NCI-H2227 treated with DMSO at 0.1 percent for 48 hours (cell line): Measurements from ENCODE around the gene ACKR1.

ENCODE experiments used
- DNase-seq: peaks from one replicate; lab custom pipeline; 2025; lab: John Stamatoyannopoulos, UW

Gene ACKR1, protein sequence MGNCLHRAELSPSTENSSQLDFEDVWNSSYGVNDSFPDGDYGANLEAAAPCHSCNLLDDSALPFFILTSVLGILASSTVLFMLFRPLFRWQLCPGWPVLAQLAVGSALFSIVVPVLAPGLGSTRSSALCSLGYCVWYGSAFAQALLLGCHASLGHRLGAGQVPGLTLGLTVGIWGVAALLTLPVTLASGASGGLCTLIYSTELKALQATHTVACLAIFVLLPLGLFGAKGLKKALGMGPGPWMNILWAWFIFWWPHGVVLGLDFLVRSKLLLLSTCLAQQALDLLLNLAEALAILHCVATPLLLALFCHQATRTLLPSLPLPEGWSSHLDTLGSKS

DNA sequence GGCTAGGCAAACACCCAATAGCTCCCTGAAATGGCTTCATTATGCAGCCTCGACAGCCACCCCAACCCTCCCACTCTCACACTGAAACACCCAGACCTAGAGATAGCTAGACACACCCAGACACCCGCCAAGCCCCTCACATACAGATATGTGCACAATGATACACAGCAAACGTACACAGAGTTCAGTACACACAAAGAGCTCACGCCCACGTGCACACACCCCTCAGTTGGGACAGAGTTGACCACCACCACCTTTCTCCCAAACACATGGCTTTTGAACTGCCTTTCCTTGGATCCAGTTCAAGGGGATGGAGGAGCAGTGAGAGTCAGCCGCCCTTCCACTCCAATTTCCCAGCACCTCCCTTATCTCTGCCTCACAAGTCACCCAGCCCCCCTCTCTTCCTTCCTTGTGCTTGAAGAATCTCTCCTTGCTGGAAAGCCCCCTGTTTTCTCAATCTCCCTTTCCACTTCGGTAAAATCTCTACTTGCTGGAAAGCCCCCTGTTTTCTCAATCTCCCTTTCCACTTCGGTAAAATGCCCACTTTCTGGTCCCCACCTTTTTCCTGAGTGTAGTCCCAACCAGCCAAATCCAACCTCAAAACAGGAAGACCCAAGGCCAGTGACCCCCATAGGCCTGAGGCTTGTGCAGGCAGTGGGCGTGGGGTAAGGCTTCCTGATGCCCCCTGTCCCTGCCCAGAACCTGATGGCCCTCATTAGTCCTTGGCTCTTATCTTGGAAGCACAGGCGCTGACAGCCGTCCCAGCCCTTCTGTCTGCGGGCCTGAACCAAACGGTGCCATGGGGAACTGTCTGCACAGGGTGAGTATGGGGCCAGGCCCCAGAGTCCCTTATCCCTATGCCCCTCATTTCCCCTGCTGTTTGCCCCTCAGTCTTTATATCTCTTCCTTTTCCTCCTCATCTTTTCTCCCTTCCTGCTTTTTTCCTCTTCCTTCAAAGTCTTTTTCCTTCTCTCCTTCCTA, at the start of gene ACKR1:
ACKR1 (plus strand) TSS at position 715 of the 981 bp plus-strand sequence; CDS start at position 800, 85 bp downstream.
- DNase-seq, result no peak

DNA sequence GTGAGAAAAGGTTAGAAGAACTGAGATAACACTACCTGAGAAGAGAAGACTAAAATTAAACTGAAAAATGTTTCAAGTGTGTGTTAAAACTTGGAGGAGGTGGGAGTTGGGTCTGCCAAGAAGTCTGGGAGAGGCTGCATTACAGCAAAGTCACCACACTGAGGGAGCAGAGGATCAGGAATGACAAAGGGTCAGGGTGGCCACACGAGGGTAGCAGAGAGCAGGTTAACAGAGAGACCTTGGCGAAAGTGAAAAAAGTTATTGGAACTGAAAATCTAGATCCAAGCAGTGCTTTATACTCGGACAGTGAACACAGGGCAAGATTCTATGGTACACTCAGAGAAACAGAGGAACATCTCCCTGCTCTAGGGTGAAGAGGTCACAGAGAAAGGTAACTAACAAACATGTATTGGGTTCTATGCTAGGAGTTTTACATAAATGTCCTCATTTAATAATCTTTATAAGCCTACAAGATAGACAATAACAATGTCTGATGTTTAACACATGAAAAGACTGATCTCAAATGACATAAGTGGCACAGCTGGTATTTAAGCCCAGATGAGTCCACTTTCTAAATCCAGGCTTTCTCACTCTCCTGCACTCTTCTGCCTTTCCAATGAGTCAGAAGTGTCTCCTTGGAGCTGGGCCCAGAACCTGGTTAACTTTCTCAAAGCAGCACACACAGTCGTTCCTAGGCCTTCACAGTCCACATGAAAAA, 43.5 kb upstream of the ACKR1 start:
- DNase-seq, result peak; percentile 77

DNA sequence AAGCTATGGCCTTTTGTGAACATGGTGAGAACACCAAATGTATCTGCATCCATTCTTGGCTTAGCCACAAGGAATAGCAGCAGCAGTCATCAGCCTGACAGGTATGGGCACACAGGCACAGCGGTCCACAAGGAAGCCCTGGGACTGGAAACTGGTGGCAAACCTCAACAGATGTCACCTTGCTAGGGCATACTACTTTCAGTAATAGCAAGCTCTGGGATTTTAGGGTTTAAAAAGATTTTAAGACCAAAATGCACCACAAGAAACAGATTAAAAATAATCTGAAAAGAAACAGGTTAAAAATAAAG, 43.0 kb upstream of the ACKR1 start:
- no peak for DNase-seq

DNA sequence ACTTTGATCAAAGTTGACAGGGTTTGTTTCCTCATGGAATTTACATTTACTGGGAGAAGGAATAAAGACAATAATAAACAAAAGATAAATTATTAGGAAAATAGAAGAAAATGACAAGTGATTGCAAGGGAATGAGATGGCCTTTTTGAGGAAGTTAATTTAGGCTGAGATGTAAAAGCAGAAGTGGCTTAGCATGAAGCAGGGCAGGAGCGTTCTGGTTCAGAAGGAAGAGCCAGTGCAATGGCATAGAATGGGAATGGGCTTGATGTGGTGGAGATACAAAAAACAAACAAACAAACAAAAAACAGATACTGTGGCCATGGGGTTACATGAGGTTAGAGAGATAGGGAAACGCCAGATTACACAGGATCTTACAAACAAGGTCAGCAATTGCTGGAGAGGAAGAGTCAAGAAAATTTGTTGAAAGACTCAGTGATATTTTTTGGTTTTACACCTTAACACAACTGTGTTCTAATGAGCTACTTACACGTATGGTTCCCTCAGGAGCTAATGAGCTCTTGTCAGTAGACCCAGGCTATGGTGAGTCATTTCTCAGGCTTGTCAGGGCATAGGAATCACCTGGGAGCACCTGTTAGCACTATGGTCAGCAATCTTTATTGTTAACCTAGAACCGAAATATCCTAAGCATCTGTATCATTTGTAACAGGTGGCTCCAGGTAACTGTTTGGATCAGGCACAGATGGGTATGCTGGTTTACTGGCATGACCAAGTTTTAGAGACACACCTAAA, 42.0 kb upstream of the ACKR1 start:
- no peak for DNase-seq

DNA sequence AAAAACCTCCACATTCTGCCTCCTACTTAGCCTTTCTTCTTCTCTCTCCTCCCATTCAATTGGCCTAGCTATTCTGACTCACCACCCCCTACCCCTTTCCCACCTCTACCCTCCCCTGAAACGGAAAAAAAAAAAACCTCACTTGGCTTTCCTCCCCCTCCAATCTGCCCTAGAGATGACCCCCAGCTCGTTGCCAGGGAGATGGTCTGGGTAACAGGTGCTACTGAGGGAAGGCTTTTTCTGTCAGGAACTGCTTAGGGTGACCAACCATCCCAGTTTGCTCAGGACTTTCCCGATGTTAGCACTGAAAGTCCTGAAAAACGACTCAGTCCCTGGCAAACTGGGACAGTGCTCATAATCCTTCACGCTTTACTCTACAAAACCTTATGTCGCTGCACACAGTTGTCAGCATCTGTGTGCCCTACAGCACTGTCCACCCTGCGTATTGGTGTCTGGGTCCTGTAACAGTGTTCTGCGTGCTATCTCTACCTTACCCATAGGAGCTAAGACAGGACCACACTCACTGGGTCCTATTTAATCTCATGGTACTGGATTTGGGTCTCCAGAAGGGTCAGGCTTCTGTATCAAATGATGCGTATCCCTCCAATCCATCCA, 41.0 kb upstream of the ACKR1 start:
- DNase-seq, result no peak

DNA sequence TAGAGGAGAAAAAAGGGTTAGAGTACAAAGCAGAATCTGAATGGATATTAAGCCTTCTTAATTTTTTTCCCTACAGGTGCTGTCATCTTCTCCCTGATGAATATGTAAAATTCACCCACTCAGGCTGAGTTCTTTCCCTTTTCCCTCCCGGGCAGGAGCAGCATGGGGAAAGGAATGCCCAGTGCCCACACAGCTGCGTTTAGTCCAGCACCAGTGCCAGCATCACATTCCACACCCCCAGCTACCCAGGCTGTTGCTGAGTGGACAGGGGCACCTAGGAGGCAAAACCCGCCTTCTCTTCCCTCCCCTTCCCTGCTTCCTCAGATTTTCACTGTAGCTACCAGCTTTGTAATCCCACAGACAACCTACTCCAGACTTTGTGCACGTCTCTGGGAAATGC, 36.6 kb upstream of the ACKR1 start:
- DNase-seq, result no peak

DNA sequence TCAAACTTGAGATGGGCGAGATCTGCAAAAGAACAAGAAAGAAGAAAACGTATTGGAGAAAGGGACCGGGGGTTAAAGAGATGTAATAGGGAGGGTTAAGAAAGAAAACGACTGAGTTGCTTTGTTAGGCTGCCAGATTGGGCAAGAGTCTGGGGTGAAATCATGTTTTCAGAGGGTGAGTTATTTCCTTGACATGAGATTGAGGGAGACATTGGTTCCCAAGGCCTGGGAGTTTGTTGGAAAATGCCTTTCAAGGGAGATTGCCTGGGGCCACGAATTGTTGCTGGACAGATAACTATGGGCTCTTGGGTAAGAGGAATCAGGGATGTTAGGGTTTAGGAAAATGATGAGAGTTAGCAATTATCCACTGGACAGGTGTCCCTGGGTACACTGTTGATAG, 34.0 kb upstream of the ACKR1 start:
- no peak for DNase-seq

DNA sequence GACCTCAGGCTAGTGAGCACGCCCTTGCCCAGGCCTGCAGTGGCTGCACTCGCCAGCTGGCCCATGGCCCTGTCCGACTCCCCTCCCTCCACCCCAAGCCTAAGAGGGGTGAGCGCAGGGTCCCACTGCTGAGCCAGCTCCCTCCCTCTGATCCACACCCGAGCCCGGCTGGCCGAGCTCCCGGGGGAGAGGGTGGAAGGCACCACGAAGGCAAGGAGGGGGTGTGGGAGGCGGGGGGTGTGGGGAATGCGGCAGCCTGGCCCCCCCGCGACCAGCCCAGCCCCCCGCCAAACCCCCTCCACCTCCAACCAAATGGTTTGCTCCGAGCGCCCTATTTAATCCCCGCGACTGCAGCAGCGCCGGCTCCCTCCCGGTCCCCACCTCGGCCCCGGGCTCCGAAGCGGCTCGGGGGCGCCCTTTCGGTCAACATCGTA, 33.4 kb upstream of the ACKR1 start, which contains the start of gene CADM3:
CADM3 (plus strand) TSS at position 362 of the 434 bp plus-strand sequence. CDS start 151 bp downstream, outside the sequence.
- DNase-seq, result peak; percentile 27

DNA sequence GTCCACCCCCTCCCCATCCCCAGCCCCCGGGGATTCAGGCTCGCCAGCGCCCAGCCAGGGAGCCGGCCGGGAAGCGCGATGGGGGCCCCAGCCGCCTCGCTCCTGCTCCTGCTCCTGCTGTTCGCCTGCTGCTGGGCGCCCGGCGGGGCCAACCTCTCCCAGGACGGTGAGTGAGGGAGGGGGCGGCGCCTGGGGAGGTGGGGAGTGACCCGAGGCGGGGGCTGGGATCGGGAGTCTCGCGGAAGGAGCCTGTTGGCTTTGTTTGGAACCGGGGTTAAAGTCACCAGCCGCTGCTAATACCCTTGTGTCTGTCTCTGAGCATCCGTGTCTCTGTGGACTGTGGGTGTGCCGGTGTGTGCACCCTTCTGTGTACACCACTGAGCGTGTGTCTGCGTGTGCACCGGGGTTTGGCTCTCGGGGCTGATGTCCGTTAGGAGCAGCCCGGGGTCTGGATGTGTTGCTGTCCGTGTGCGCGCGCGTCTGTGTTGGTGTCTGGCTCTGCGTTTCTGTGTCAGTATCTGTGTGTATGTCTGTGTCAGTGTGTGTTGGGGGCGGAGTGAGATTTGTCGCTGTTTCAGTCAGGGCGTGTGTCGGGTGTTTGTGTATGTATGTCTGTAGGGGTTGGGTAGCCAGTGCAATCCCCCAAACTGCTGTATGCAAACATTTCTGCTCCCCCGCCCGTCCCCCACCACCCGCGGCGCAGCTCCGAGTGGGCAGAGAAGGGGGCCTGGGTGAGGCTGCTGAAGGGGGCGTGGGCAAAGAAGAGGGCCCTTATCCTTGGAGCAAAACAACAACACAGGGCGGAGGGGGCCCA, 32.8 kb upstream of the ACKR1 start:
- no peak for DNase-seq

DNA sequence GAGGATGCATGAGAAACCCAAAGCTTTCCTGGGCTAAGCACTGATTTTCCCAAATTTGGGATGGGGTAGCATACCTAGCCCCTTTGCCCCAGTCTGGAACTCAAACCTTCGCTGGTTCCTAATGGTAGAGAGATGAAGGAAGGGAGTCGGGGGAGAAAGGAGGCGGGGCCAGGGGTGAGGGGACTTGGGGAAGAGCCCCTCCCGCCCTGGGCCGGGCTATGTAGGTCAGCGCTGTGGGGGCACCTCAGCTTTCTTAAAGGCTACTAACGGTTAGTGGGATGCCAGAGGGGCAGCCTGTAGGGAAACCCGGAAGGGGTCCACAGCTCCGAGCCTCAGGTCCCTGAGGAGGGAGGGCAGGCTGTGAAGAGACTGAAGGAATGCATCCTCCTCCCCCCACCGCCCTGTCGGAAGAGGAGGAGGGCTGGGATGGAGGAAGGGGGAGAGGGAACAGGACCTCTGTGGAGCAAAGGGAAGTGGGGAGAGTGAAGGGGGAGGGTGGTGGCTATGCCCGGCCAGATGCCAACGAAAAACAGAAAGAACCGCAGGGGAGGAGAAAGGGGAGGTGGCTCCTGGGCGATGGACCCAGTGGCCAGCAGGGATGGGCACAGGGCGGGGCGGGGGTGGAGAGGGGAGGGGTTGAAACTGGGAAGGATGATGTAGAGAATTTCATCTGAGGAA, 31.9 kb upstream of the ACKR1 start:
- DNase-seq, result peak; percentile 23

DNA sequence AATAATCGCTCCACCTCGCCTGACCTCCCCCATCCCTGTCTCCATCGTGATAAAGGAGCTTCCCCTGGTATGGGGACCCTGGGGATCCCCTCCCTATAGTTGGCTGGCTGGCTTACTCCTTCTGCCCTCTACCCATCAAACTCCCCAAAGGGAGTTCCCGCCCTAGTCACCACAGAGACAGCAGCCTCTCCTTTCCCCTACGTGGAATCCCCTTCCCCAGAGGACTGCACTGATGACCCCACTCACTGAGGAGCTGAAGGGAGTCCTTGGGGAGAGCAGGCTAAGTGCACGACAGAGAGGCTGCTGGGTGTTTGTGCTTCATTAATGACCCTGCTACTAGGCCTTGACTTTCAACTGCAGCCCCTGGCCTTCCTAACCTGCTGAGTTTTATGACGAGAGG, 31.4 kb upstream of the ACKR1 start:
- no peak for DNase-seq

DNA sequence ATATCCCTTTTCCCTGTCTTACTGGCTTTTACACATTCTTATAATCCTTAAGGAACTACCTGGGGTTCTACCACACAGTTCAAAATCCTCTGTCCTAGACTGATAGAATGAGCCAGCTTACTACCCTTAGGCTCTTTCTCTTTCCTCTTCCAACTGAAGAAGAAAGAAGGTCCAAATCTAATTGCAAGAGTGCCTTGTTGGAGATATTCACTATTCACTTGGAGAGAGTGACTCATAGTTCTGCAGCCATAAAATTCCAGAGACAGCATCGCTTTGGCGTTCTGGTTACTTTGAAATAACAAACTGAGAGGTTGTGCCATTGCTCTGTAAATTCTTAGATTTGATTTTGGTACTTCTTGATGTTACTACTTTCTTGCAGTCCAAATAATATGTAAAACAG, 29.1 kb upstream of the ACKR1 start:
- DNase-seq, result no peak

DNA sequence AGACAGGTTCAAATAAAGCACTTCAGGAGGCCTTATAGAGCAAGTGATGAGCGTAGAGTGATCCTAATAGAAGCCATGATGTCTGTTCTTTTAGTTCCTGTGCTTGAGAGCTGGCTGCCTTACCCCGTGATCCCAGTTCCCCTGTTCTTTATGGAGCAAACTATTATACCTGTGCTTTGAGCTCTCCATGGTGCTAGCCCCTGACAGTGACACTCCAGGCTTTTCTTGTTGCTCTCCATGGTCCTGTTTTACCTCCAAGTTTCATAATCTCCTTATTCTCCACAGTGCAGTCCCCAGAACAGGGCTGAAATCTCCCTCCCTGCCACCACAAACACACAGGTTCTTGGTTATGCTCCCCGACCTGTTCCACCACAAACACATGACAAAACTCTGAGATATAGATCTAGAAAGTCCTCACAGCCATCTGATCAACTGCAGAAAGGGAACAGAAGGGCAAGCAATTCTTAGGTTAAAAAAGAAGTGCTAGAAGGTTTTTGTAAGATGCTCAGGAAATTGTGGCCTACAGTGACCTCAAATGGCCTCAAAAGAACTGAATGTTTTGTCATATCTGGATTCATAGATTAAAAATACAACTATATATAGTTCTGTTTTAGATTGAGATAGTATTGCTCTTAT, 27.3 kb upstream of the ACKR1 start:
- DNase-seq, result no peak

DNA sequence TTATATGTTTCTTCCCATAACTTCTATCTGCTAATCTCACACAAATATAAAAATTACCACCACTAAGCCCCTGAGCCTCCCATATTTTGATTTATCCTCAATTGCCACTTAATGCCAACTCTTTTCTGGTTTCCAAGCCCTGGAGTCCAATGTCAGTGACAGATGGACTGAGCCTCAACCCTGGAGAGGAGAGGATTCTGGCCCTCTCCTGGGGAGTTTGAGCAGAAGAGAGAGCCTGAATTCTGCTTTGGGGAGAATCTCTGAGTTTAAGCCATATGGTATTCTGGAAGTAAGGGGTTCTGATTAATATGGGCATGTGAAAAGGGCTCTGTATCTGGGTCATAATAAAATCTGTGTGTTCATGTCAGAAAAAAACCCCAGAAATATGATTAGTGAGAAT, 24.8 kb upstream of the ACKR1 start:
- DNase-seq, result no peak

DNA sequence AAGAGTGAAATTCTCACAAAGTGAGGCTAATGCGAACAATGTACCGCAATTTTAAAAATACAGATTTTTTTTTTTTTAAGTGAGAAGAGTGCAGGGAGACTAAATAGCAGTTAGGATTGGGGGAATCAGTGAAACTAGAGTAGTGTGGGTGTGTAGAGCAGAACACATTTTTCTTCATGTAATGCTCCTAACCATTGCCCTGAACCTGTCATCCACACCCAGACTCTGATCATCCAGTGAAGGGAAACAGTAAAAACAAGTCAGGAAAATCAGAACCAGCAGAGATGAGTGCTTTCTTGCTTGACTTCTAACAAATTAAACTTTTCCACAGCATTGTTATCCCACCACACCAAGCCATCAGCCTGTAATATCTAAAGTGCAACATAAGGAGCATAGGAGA, 24.2 kb upstream of the ACKR1 start:
- no peak for DNase-seq

DNA sequence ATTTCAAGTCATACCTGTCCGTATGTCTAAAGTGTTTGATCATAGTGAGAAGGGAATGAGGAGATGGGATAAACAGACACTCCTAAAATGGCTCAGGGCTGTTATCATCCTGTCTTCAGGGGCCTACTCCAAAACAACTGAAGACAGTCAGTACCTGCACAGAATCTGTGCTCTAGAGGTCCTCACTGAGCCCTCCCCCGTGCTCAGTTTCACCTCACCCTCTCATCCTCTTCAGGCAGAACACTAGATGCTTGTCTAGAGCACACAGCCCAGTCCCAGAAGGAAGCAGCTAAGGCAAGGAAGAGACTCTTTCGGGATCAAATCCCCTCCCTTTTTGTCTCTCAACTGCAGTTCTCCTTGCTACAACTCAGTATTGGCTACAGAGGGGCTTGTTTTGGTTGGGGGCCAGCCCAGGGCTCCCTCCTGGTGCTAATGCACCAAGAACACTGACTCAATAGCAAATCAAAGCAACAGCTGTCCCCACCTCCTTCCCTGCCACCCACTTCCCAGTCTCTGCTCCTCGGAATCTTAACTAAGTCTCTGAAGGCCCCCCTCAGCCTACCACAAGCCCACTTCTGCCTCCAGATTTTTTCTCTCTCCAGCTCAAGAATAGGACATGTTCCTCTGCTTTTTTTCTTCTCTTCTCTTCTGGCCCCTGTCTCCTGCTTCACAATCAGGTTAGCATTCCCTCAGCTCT, 23.2 kb upstream of the ACKR1 start:
- no peak for DNase-seq

DNA sequence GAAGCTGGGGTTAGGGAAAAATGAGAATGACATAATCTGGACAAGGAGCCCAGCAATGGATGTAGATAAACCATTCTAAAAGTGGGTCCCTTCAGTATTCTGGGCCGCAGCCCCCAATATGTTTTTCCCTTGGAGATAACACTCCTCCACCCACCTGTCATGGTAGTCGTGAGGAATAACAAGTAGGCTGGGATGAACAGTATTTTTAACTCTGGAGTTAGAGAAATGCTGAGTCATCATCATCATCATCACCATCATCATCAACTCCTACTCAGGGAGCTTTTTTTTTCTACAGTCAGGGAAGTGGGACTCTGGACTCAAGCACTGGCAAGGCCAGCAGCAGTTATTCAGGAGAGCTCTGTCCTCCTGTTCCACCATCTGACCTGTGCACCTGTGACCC, 20.5 kb upstream of the ACKR1 start:
- no peak for DNase-seq

DNA sequence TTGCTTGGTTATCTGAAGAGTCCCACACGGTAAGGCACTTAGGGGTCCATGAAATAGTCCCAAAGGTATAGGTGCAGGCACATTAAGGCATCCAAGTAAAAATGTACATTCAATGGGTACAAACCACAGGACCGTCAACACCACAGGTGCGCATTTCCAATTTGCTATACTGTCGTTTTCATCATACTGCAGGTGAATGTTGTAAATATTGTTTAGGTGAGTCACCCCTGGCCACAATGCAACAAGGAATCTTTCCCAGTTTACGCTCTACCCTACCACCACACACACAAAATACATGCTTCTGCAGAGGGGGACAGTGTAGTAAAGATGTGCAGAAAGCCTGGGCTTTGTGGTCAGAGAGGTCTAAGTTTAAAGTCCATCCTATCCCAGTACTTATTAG, 19.6 kb upstream of the ACKR1 start:
- no peak for DNase-seq

DNA sequence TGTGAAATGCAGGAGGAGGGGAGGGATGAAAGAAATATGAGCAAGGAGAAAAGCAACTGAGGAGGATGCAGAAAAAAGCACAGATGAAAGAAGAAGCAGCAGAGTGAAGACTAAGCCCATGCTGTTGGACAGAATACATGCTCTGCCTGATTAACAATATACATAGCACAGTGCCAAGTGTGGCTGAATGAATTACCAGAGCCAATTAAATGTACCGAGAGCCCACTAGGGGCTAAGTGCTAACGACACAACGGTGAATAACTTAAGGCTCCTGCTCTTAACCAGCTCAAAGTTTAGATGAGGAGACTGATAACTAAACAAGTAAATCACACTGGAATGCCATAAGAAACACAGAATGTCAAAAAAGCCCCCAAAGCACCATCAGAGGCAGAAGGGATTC, 17.6 kb upstream of the ACKR1 start:
- no peak for DNase-seq
